Cardiac muscle cell (in vitro differentiated cells and primary cell): Measurements from ENCODE around the gene ABCB4. TPM values are rescaled to one million over a fixed set of nuclear protein-coding genes. Genes with fewer than 3 reads are reported as not detected.

ENCODE experiments used
- DNase-seq, 2 donors: peaks; one replicate each; pipeline versions ENCODE4 v3.0.0 to v3.0.0-alpha.2; 2010 to 2017; ENCODE audit warnings: low read depth in 1 of 2, low spot score in 1 of 2
- H3K27ac ChIP-seq: fragments of 200-600 bp; sonication (generic); 2 replicates; pipeline ENCODE4 v1.5.1; 2016
- H3K27me3 ChIP-seq: fragments of 200-600 bp; sonication (generic); 2 replicates; pipeline ENCODE4 v1.6.0; 2016; ENCODE audit warnings: control low read depth
- H3K36me3 ChIP-seq: fragments of 200-600 bp; sonication (generic); 2 replicates; pipeline ENCODE4 v1.5.1; 2016; ENCODE audit warnings: control low read depth
- H3K4me1 ChIP-seq: fragments of 200-600 bp; sonication (generic); 2 replicates; pipeline ENCODE4 v1.8.1; 2017; ENCODE audit warnings: low read depth, mild to moderate bottlenecking, mixed run types
- H3K4me3 ChIP-seq: fragments of 200-600 bp; sonication (generic); 2 replicates; pipeline ENCODE4 v1.5.1; 2016; ENCODE audit warnings: mild to moderate bottlenecking
- H3K9me3 ChIP-seq: fragments of 200-600 bp; sonication (generic); 2 replicates; pipeline ENCODE4 v1.5.1; 2017; ENCODE audit warnings: low read depth, mild to moderate bottlenecking, control low read depth
- CTCF ChIP-seq: IDR thresholded peaks from 2 replicates; pipeline ENCODE4 v1.5.1; 2012; ENCODE audit warnings: low read depth, mild to moderate bottlenecking, low read length
- polyA plus RNA-seq: library from polyadenylated mRNA; unstranded; fragments of >200 nt; fragmentation: Nextera tagmentation; extraction: Ambion mirVana; gene quantifications from 2 replicates; pipeline ENCODE4 v1.2.1, GENCODE V29; 2016
- total RNA-seq: library from RNA; depleted of rRNA; stranded (reverse); fragments of >200 nt; gene quantifications from 2 replicates; pipeline ENCODE4 v1.2.3, GENCODE V29; 2016

Gene ABCB4
- total and polyA plus RNA-seq, 2 experiments from 2014 or later = 1.4 to 2.8 TPM

GRCh38 chr7:87363342-87363741 is 112.1 kb downstream of the ABCB4 start:
- no peak for TF ChIP-seq CTCF
- Histone ChIP-seq H3K27me3 (no peaks in the 10 kb centered on the region), H3K4me3 (no peak overlapping the region), H3K36me3 (no peaks in the 10 kb centered on the region), H3K4me1 (no peaks in the 10 kb centered on the region), H3K27ac (no peak overlapping the region), H3K9me3 (no peaks in the 10 kb centered on the region)
- no peak for DNase-seq

- no peak overlapping the region for H3K27ac ChIP-seq
- no peaks in the 10 kb centered on the region for H3K4me1 ChIP-seq
- no peak overlapping the region for H3K4me3 ChIP-seq
- H3K27me3 ChIP-seq = no peaks in the 10 kb centered on the region
- DNase-seq = no peak
- no peaks in the 10 kb centered on the region for H3K9me3 ChIP-seq
- no peaks in the 10 kb centered on the region for H3K36me3 ChIP-seq
- TF ChIP-seq CTCF = no peak
Observed at GRCh38 chr7:87361320-87361719, 114.2 kb downstream of the ABCB4 start.

GRCh38 chr7:87359366-87359765 is 116.1 kb downstream of the ABCB4 start:
- Histone ChIP-seq H3K4me1 (no peaks in the 10 kb centered on the region), H3K27ac (no peak overlapping the region), H3K9me3 (no peaks in the 10 kb centered on the region), H3K27me3 (no peaks in the 10 kb centered on the region), H3K4me3 (no peak overlapping the region), H3K36me3 (no peaks in the 10 kb centered on the region)
- no peak for TF ChIP-seq CTCF
- DNase-seq = no peak

- H3K4me3 ChIP-seq = no peak overlapping the region
- H3K4me1 ChIP-seq = no peaks in the 10 kb centered on the region
- DNase-seq = no peak
- H3K36me3 ChIP-seq = peaks cover 4% of the 10 kb centered on the region
- no peak for TF ChIP-seq CTCF
- H3K27me3 ChIP-seq = no peaks in the 10 kb centered on the region
- H3K27ac ChIP-seq = no peak overlapping the region
- peaks cover 3% of the 10 kb centered on the region for H3K9me3 ChIP-seq
Observed at GRCh38 chr7:87356448-87356847, 119.0 kb downstream of the ABCB4 start.

- no peak for DNase-seq
- Histone ChIP-seq H3K4me1 (no peaks in the 10 kb centered on the region), H3K27me3 (no peaks in the 10 kb centered on the region), H3K27ac (no peak overlapping the region), H3K36me3 (peaks cover 14% of the 10 kb centered on the region), H3K9me3 (peaks cover 3% of the 10 kb centered on the region), H3K4me3 (no peak overlapping the region)
- TF ChIP-seq CTCF = no peak
Observed at GRCh38 chr7:87354749-87355148, 120.7 kb downstream of the ABCB4 start.

Other genes starting within 250 kb of the ABCB4 start
- 4.9 and 7.7 TPM in 2 replicates for gene CROT, start 130.0 kb downstream of the ABCB4 start, total RNA-seq
- 6.4 and 10.3 TPM in 2 replicates for gene CROT, start 130.0 kb downstream of the ABCB4 start, polyA plus RNA-seq
- gene ABCB1, start 125.2 kb upstream of the ABCB4 start, total RNA-seq = not detected in 2 replicates
- 0.70 TPM in 1 of 2 replicates, not detected in the other for gene ABCB1, start 125.2 kb upstream of the ABCB4 start, polyA plus RNA-seq
- gene RUNDC3B, start 152.7 kb upstream of the ABCB4 start, total RNA-seq = 0.63 and 1.2 TPM in 2 replicates
- 1.3 TPM in 2 replicates for gene RUNDC3B, start 152.7 kb upstream of the ABCB4 start, polyA plus RNA-seq